Endothelial cell of umbilical vein (primary cell): ENCODE results near the gene NCKAP5. TPM values are rescaled to one million over a fixed set of nuclear protein-coding genes. Genes with fewer than 3 reads are reported as not detected.

Source experiments
- BruUV-seq: library from RNA; stranded (reverse); fragments of 400-500 nt; replicated peaks from 2 replicates; lab custom pipeline; 2021; lab: Mats Ljungman, UMichigan
- CTCF ChIA-PET: fragments of 300-600, 350-600 bp; sonication (Branson Sonifier 250); formaldehyde crosslinking; loops from one replicate; lab custom pipeline; 2021; ENCODE audit warnings: antibody characterized with exemption, inconsistent platforms; lab: Charles Lee
- POLR2A ChIA-PET: fragments of 300-600, 350-600 bp; sonication (Branson Sonifier 250); formaldehyde crosslinking; loops from one replicate; lab custom pipeline; 2021; ENCODE audit warnings: antibody characterized with exemption, inconsistent platforms; lab: Charles Lee
- DNase-seq: peaks from one replicate; pipeline ENCODE4 v3.0.0-alpha.2; 2011; ENCODE audit warnings: low read depth, low spot score
- FAIRE-seq: peaks from 2 replicates; lab custom pipeline; 2011; peaks lifted over from hg19 to GRCh38; lab: Jason Lieb, UNC
- H2AFZ ChIP-seq: 2 replicates; pipeline ENCODE4 v1.6.0; 2012; ENCODE audit warnings: low read depth, low read length, control low read depth, inconsistent platforms
- H3K27ac ChIP-seq: 2 replicates; pipeline ENCODE4 v1.5.1; 2011; ENCODE audit warnings: low read depth, mild to moderate bottlenecking, control low read depth, low read length, moderate library complexity; ENCODE audit not compliant: insufficient read depth
- H3K27me3 ChIP-seq, 2 experiments: 2 replicates each; pipeline versions ENCODE4 v1.6.0 to v1.6.1; 2011; ENCODE audit warnings: low read length in 2 of 2, mixed read lengths in 1 of 2; ENCODE audit not compliant: control insufficient read depth in 2 of 2, insufficient read depth in 2 of 2
- H3K36me3 ChIP-seq, 2 experiments: 2 replicates in 1 of 2; 3 replicates in 1 of 2; pipeline ENCODE4 v1.5.1; 2011; ENCODE audit warnings: low read length in 2 of 2, mild to moderate bottlenecking in 1 of 2, moderate library complexity in 1 of 2; ENCODE audit not compliant: control insufficient read depth in 2 of 2, insufficient read depth in 2 of 2; ENCODE audit errors: extremely low read depth in 1 of 2
- H3K4me1 ChIP-seq: 3 replicates; pipeline ENCODE4 v1.5.1; 2011; ENCODE audit warnings: mild to moderate bottlenecking, low read length; ENCODE audit not compliant: control insufficient read depth, insufficient read depth; ENCODE audit errors: extremely low read depth
- H3K4me2 ChIP-seq: 2 replicates; pipeline ENCODE4 v1.6.1; 2011; ENCODE audit warnings: low read length, control low read depth, mixed read lengths; ENCODE audit not compliant: insufficient read depth
- H3K4me3 ChIP-seq, 3 experiments: fragments of 200-600 bp in 1 of 3; sonication (generic), shearing (Covaris generic) in 1 of 3; replicated peaks in 1 of 3; 2 replicates each; pipeline ENCODE4 v1.5.1; 2011 to 2016; ENCODE audit warnings: control low read depth in 3 of 3, low read length in 3 of 3, mild to moderate bottlenecking in 2 of 3, inconsistent platforms in 1 of 3, low read depth in 1 of 3, moderate library complexity in 1 of 3; ENCODE audit not compliant: insufficient read depth in 1 of 3
- H3K79me2 ChIP-seq: 2 replicates; pipeline ENCODE4 v1.6.0; 2012; ENCODE audit warnings: low read length, inconsistent platforms; ENCODE audit not compliant: control insufficient read depth, insufficient read depth
- H3K9ac ChIP-seq: replicated peaks from 2 replicates; pipeline ENCODE3; 2011; ENCODE audit warnings: low read length, control low read depth; ENCODE audit not compliant: insufficient read depth; ENCODE audit errors: extremely low read depth
- H3K9me1 ChIP-seq: replicated peaks from 3 replicates; pipeline ENCODE4 v1.6.0; 2011; ENCODE audit warnings: mild to moderate bottlenecking, low read length; ENCODE audit not compliant: control insufficient read depth, insufficient read depth; ENCODE audit errors: extremely low read depth
- H3K9me3 ChIP-seq: replicated peaks from 2 replicates; pipeline ENCODE4 v1.5.1; 2012; ENCODE audit warnings: low read length, inconsistent platforms; ENCODE audit not compliant: control insufficient read depth, insufficient read depth
- H4K20me1 ChIP-seq: replicated peaks from 2 replicates; pipeline ENCODE3; 2011; ENCODE audit warnings: mild to moderate bottlenecking, low read length; ENCODE audit not compliant: control insufficient read depth, insufficient read depth; ENCODE audit errors: extremely low read depth
- EZH2 ChIP-seq: IDR thresholded peaks from 2 replicates; pipeline ENCODE4 v1.6.1; 2012; ENCODE audit warnings: borderline replicate concordance, low read depth, mild to moderate bottlenecking, moderate library complexity, low read length, inconsistent platforms; ENCODE audit not compliant: severe bottlenecking
- FOS ChIP-seq: IDR thresholded peaks from 2 replicates; pipeline ENCODE4 v1.6.1; 2011; ENCODE audit warnings: mild to moderate bottlenecking, low read length, moderate library complexity, borderline replicate concordance; ENCODE audit not compliant: insufficient read depth
- GATA2 ChIP-seq: IDR thresholded peaks from 2 replicates; pipeline ENCODE4 v1.7.0; 2011; ENCODE audit warnings: low read depth, mild to moderate bottlenecking, moderate library complexity, mixed read lengths, low read length; ENCODE audit not compliant: insufficient read length, insufficient read depth
- JUN ChIP-seq: IDR thresholded peaks from 2 replicates; pipeline ENCODE4 v1.6.1; 2011; ENCODE audit warnings: borderline replicate concordance, low read depth; ENCODE audit not compliant: insufficient read length, insufficient read depth
- POLR2A ChIP-seq: IDR thresholded peaks from 2 replicates; pipeline ENCODE4 v1.6.1; 2012; ENCODE audit warnings: low read depth, mild to moderate bottlenecking, control low read depth, low read length
- dilution Hi-C: fragments of 300-500 bp; cut with MboI; formaldehyde crosslinking; loops from one replicate; pipeline ENCODE4 v1.15.0; 2019; ENCODE audit warnings: low sequenced_read_pairs; ENCODE audit not compliant: extremely low pct_ligation_motif_present
- intact Hi-C: fragments of 100-400 bp; cut with micrococcal nuclease; formaldehyde crosslinking; loops from one replicate; pipeline ENCODE4 v1.10.0; 2022
- polyA plus RNA-seq, 4 experiments: library from polyadenylated mRNA; depleted of rRNA in 3 of 4; stranded (reverse) in 3 of 4; unstranded in 1 of 4; fragments of >200 nt; gene quantifications; 2 replicates each; pipeline versions ENCODE4 v1.2.1 to v1.2.3, GENCODE V29; 2011 to 2012; ENCODE audit warnings: missing spikeins in 1 of 4
- total RNA-seq: library from RNA; stranded (reverse); gene quantifications from 2 replicates; pipeline ENCODE4 v1.2.3, GENCODE V29; 2021
- TF ChIP-seq, protein P1 (sequence below), 2 donors: IDR thresholded peaks; 1 replicate in 1 of 2; 2 replicates in 1 of 2; pipeline ENCODE4 v1.5.1; 2011; ENCODE audit warnings: low read length in 2 of 2, mild to moderate bottlenecking in 2 of 2, moderate library complexity in 2 of 2, control low read depth in 1 of 2, inconsistent platforms in 1 of 2, low read depth in 1 of 2; ENCODE audit not compliant: insufficient read depth in 1 of 2; ENCODE audit errors: extremely low read depth in 1 of 2
- TF ChIP-seq, protein P2 (sequence below): IDR thresholded peaks from 2 replicates; pipeline ENCODE4 v1.6.1; 2011; ENCODE audit not compliant: insufficient read depth, insufficient read length

Gene NCKAP5
- total and polyA plus RNA-seq, 2 donors (not counting 3 experiments of a cell fraction or from before 2014, with no cell fraction given) = 0.47 to 3.3 TPM

DNA sequence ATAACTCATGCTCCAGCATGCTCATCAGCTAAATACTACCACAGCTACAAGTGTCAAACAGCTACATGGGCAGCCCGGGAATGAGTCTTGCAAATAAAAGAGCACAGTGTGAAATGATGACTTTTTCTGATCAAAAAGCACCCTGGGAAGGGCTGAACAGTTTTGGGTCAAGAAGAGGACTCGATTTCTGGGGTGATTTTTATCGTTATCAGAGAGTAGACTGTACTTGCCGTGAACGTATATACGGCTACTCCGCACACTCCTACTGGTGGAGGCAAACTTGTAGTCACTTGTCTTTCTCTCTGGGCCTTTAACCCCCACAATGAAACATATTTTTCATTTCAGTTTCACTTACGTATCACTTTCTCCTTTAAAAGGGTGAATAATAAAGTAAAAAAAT, 54.4 kb downstream of the NCKAP5 start:
- Histone ChIP-seq H2AFZ (no peak overlapping the region), H3K4me3 (no peak overlapping the region), H3K27me3 (peaks cover 0 to 1% of the 10 kb centered on the region in 2 experiments), H4K20me1 (no peaks in the 10 kb centered on the region), H3K4me2 (no peak overlapping the region), H3K4me1 (no peaks in the 10 kb centered on the region), H3K27ac (no peak overlapping the region), H3K36me3 (no peaks in the 10 kb centered on the region), H3K9ac (no peak overlapping the region), H3K9me3 (no peaks in the 10 kb centered on the region), H3K79me2 (no peaks in the 10 kb centered on the region), H3K9me1 (no peaks in the 10 kb centered on the region)
- no peak for DNase-seq
- no peak for TF ChIP-seq GATA2
- no peak for TF ChIP-seq EZH2
- TF ChIP-seq POLR2A = no peak
- TF ChIP-seq, protein P1, sequence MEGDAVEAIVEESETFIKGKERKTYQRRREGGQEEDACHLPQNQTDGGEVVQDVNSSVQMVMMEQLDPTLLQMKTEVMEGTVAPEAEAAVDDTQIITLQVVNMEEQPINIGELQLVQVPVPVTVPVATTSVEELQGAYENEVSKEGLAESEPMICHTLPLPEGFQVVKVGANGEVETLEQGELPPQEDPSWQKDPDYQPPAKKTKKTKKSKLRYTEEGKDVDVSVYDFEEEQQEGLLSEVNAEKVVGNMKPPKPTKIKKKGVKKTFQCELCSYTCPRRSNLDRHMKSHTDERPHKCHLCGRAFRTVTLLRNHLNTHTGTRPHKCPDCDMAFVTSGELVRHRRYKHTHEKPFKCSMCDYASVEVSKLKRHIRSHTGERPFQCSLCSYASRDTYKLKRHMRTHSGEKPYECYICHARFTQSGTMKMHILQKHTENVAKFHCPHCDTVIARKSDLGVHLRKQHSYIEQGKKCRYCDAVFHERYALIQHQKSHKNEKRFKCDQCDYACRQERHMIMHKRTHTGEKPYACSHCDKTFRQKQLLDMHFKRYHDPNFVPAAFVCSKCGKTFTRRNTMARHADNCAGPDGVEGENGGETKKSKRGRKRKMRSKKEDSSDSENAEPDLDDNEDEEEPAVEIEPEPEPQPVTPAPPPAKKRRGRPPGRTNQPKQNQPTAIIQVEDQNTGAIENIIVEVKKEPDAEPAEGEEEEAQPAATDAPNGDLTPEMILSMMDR (IDR thresholded peaks at IDR 0.05; ENCODE audit: extremely low read depth in 1 of 2, insufficient read depth in 1 of 2, low read depth in 1 of 2, low read length in 2 of 2) = no peak
- TF ChIP-seq FOS = no peak
- TF ChIP-seq JUN = no peak
- TF ChIP-seq, protein P2, sequence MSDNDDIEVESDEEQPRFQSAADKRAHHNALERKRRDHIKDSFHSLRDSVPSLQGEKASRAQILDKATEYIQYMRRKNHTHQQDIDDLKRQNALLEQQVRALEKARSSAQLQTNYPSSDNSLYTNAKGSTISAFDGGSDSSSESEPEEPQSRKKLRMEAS = no peak
- CTCF ChIA-PET = interaction anchor here (1.0 to 3.6 kb wide), 4 partner anchors 9 to 330 kb away, joined by 5 to 13 read pairs (median 7); no protein-coding TSS in a partner anchor
- no peak for FAIRE-seq
- intact Hi-C loops (no loop called here), dilution Hi-C loops (no loop called here)
- POLR2A ChIA-PET = no interaction called here
- BruUV-seq = no TSS peak
